K562 (cell line): Measurements from ENCODE around the gene OLFM4. TPM values are rescaled to one million over a fixed set of nuclear protein-coding genes. Genes with fewer than 3 reads are reported as not detected.

Experiments used
- C11orf30 ChIP-seq: fragments of 450-650 bp; IDR thresholded peaks from 2 replicates; pipeline ENCODE4 v1.6.1; 2016; ENCODE audit warnings: low read depth, mild to moderate bottlenecking
- NR1H2 ChIP-seq: sonication (generic); formaldehyde crosslinking; IDR thresholded peaks from 2 replicates; pipeline ENCODE4 v1.4.0; 2020; ENCODE audit warnings: mild to moderate bottlenecking, missing genetic modification reagents
- NR2C1 ChIP-seq, 2 experiments: fragments of 450-650 bp; IDR thresholded peaks; 2 replicates each; pipeline ENCODE4 v1.6.1; 2017; ENCODE audit warnings: mild to moderate bottlenecking in 2 of 2, antibody characterized with exemption in 1 of 2, inconsistent platforms in 1 of 2, missing compliant biosample characterization in 1 of 2, missing genetic modification characterization in 1 of 2
- POLR2H ChIP-seq: IDR thresholded peaks from 2 replicates; pipeline ENCODE4 v1.6.1; 2016; ENCODE audit warnings: missing genetic modification characterization, low read depth, mild to moderate bottlenecking, control low read depth, missing compliant biosample characterization, moderate library complexity
- SMAD2 ChIP-seq: fragments of 150-350 bp; IDR thresholded peaks from 2 replicates; pipeline ENCODE4 v1.6.1; 2014; ENCODE audit warnings: low read depth, mild to moderate bottlenecking, low read length
- STAG1 ChIP-seq: sonication (generic); formaldehyde crosslinking; IDR thresholded peaks from 2 replicates; pipeline ENCODE4 v1.5.0; 2020; ENCODE audit warnings: missing genetic modification reagents, borderline replicate concordance
- TEAD2 ChIP-seq: fragments of 450-650 bp; IDR thresholded peaks from 2 replicates; pipeline ENCODE4 v1.6.1; 2016; ENCODE audit warnings: missing genetic modification characterization, control low read depth, missing compliant biosample characterization
- ZNF644 ChIP-seq: fragments of 200-800 bp; sonication (Bioruptor generic); IDR thresholded peaks from 2 replicates; pipeline ENCODE4 v1.6.1; 2016; ENCODE audit warnings: low read depth, missing genetic modification characterization, missing compliant biosample characterization
- ZNF696 ChIP-seq: fragments of 250-450 bp; sonication (Bioruptor Pico); conservative IDR thresholded peaks from 2 replicates; pipeline ENCODE4 v1.4.0; 2020; ENCODE audit warnings: mild to moderate bottlenecking, moderate library complexity
- polyA plus RNA-seq, 8 experiments: library from polyadenylated mRNA; depleted of rRNA in 4 of 8; stranded (reverse) in 5 of 8; unstranded in 3 of 8; fragments of >200 nt; fragmentation: Nextera tagmentation in 2 of 8; fragmentation: Illumina TruSeq in 1 of 8; extraction: Ambion mirVana in 2 of 8; extraction: Trizol in 1 of 8; gene quantifications; 2 replicates each; pipeline versions ENCODE4 v1.2.1 to v1.2.3, GENCODE V29; 2011 to 2014; ENCODE audit warnings: inconsistent platforms in 1 of 8, missing spikeins in 1 of 8
- total RNA-seq, 7 experiments: library from RNA; depleted of rRNA in 6 of 7; stranded (reverse); fragments of >200 nt in 6 of 7; fragmentation: Illumina TruSeq in 2 of 7; extraction: Trizol in 2 of 7; gene quantifications; 2 replicates each; pipeline versions ENCODE4 v1.2.1 to v1.2.3, GENCODE V29; 2011 to 2021; ENCODE audit warnings: low replicate concordance in 1 of 7
- TF ChIP-seq, protein P1 (sequence below): fragments of 250-450 bp; sonication (Bioruptor Pico); IDR thresholded peaks from 2 replicates; pipeline ENCODE4 v1.8.0; 2022; ENCODE audit warnings: inconsistent platforms, mild to moderate bottlenecking, moderate library complexity, borderline replicate concordance
- TF ChIP-seq, protein P2 (sequence below): fragments of 450-650 bp; conservative IDR thresholded peaks from 2 replicates; pipeline ENCODE4 v1.6.1; 2016; ENCODE audit warnings: missing genetic modification characterization, low read depth, mild to moderate bottlenecking, missing compliant biosample characterization, moderate library complexity
- TF ChIP-seq, protein P3 (sequence below): fragments of 450-650 bp; formaldehyde crosslinking; IDR thresholded peaks from 2 replicates; pipeline ENCODE4 v1.4.0; 2020; ENCODE audit warnings: mild to moderate bottlenecking
- TF ChIP-seq, protein P4 (sequence below): fragments of 250-450 bp; sonication (Bioruptor Pico); IDR thresholded peaks from 2 replicates; pipeline ENCODE4 v1.5.0; 2021

OLFM4 gene
- total and polyA plus RNA-seq, 9 of the 15 experiments (the other 6 are each of a cell fraction or from before 2014, with no cell fraction given), result not detected

DNA sequence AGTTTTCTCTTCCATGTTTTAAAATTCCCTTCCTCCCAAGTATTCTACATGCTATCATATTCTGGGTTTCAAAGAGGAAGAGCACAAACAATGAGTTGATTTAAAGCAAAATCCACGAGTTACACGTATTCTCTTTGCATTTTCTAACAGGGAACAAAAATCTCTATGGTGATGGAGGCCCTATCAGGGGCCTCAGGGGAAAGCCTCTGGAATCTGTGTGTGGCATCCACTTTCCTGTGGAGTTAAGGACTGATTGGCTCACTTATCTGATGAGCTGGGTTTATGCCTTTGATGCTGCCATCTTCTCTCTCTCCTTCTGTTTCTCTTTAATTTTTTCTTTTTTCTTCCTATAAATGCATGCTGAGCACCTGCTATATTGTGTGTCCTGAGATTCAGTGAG is 14.8 kb downstream of the OLFM4 start (continued):
- TF ChIP-seq, protein P1, sequence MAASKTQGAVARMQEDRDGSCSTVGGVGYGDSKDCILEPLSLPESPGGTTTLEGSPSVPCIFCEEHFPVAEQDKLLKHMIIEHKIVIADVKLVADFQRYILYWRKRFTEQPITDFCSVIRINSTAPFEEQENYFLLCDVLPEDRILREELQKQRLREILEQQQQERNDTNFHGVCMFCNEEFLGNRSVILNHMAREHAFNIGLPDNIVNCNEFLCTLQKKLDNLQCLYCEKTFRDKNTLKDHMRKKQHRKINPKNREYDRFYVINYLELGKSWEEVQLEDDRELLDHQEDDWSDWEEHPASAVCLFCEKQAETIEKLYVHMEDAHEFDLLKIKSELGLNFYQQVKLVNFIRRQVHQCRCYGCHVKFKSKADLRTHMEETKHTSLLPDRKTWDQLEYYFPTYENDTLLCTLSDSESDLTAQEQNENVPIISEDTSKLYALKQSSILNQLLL (CRISPR knock-in tag), result no peak
- no peak for TF ChIP-seq ZNF696 (CRISPR knock-in tag)
- TF ChIP-seq STAG1 (CRISPR knock-in tag), result no peak
- TF ChIP-seq NR1H2 (CRISPR knock-in tag), result no peak
- TF ChIP-seq, protein P2, sequence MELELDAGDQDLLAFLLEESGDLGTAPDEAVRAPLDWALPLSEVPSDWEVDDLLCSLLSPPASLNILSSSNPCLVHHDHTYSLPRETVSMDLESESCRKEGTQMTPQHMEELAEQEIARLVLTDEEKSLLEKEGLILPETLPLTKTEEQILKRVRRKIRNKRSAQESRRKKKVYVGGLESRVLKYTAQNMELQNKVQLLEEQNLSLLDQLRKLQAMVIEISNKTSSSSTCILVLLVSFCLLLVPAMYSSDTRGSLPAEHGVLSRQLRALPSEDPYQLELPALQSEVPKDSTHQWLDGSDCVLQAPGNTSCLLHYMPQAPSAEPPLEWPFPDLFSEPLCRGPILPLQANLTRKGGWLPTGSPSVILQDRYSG (tag), result no peak
- TF ChIP-seq, protein P3, sequence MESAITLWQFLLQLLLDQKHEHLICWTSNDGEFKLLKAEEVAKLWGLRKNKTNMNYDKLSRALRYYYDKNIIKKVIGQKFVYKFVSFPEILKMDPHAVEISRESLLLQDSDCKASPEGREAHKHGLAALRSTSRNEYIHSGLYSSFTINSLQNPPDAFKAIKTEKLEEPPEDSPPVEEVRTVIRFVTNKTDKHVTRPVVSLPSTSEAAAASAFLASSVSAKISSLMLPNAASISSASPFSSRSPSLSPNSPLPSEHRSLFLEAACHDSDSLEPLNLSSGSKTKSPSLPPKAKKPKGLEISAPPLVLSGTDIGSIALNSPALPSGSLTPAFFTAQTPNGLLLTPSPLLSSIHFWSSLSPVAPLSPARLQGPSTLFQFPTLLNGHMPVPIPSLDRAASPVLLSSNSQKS (CRISPR knock-in tag), result no peak
- no peak for TF ChIP-seq C11orf30
- TF ChIP-seq ZNF644 (tag), result no peak
- no peak for TF ChIP-seq SMAD2
- TF ChIP-seq, protein P4, sequence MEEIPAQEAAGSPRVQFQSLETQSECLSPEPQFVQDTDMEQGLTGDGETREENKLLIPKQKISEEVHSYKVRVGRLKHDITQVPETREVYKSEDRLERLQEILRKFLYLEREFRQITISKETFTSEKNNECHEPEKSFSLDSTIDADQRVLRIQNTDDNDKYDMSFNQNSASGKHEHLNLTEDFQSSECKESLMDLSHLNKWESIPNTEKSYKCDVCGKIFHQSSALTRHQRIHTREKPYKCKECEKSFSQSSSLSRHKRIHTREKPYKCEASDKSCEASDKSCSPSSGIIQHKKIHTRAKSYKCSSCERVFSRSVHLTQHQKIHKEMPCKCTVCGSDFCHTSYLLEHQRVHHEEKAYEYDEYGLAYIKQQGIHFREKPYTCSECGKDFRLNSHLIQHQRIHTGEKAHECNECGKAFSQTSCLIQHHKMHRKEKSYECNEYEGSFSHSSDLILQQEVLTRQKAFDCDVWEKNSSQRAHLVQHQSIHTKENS (CRISPR knock-in tag), result no peak
- no peak for TF ChIP-seq POLR2H
- TF ChIP-seq TEAD2 (tag), result no peak
- no peak for TF ChIP-seq NR2C1 (IDR thresholded peaks at IDR 0.05)
- TF ChIP-seq NR2C1 (tag; IDR thresholded peaks at IDR 0.05), result no peak
